Measurements from ENCODE around the gene STMND1.

Gene STMND1

GRCh38 chr6:17097982-17098381, 3.9 kb upstream of the STMND1 start:
- in situ Hi-C loops (cut with MboI; ENCODE audit: low sequenced_read_pairs) = no loop called here

GRCh38 chr6:17098538-17098937, 3.3 kb upstream of the STMND1 start:
- in situ Hi-C loops (cut with MboI; ENCODE audit: low sequenced_read_pairs) = no loop called here

GRCh38 chr6:17099401-17100059, 2.3 kb upstream of the STMND1 start:
- in situ Hi-C loops (cut with MboI; ENCODE audit: low sequenced_read_pairs) = no loop called here

GRCh38 chr6:17100806-17101205, 1.0 kb upstream of the STMND1 start:
- in situ Hi-C loops (cut with MboI; ENCODE audit: low sequenced_read_pairs) = no loop called here

GRCh38 chr6:17102258-17102870, 514 bp downstream of the STMND1 start:
- in situ Hi-C loops (cut with MboI; ENCODE audit: low sequenced_read_pairs) = no loop called here

- in situ Hi-C loops (cut with MboI; ENCODE audit: low sequenced_read_pairs) = no loop called here
Measured at GRCh38 chr6:17103715-17104114, 1.9 kb downstream of the STMND1 start.

GRCh38 chr6:17107863-17108262, 6.0 kb downstream of the STMND1 start:
- in situ Hi-C loops (cut with MboI; ENCODE audit: low sequenced_read_pairs) = no loop called here

GRCh38 chr6:17115251-17116116, 13.6 kb downstream of the STMND1 start:
- in situ Hi-C loops (cut with MboI; ENCODE audit: low sequenced_read_pairs) = no loop called here

GRCh38 chr6:17116117-17116440, 14.2 kb downstream of the STMND1 start:
- in situ Hi-C loops (cut with MboI; ENCODE audit: low sequenced_read_pairs) = no loop called here

- in situ Hi-C loops (cut with MboI; ENCODE audit: low sequenced_read_pairs) = no loop called here
Measured at GRCh38 chr6:17120019-17120418, 18.2 kb downstream of the STMND1 start.

GRCh38 chr6:17125407-17125806, 23.6 kb downstream of the STMND1 start:
- in situ Hi-C loops (cut with MboI; ENCODE audit: low sequenced_read_pairs) = no loop called here

- in situ Hi-C loops (cut with MboI; ENCODE audit: low sequenced_read_pairs) = no loop called here
Measured at GRCh38 chr6:17130786-17131185, 28.9 kb downstream of the STMND1 start.

GRCh38 chr6:17132967-17133366, 31.1 kb downstream of the STMND1 start:
- in situ Hi-C loops (cut with MboI; ENCODE audit: low sequenced_read_pairs) = no loop called here

- in situ Hi-C loops (cut with MboI; ENCODE audit: low sequenced_read_pairs) = no loop called here
Measured at GRCh38 chr6:17138033-17138432, 36.2 kb downstream of the STMND1 start.

- in situ Hi-C loops (cut with MboI; ENCODE audit: low sequenced_read_pairs) = no loop called here
Measured at GRCh38 chr6:17144016-17144415, 42.2 kb downstream of the STMND1 start.

- in situ Hi-C loops (cut with MboI; ENCODE audit: low sequenced_read_pairs) = no loop called here
Measured at GRCh38 chr6:17149571-17149970, 47.7 kb downstream of the STMND1 start.

- in situ Hi-C loops (cut with MboI; ENCODE audit: low sequenced_read_pairs) = loop anchor here (25.0 kb wide), 2 partner anchors 437 to 662 kb away; no protein-coding TSS in a partner anchor
Measured at GRCh38 chr6:17150096-17150495, 48.2 kb downstream of the STMND1 start.

GRCh38 chr6:17151888-17152287, 50.0 kb downstream of the STMND1 start:
- in situ Hi-C loops (cut with MboI; ENCODE audit: low sequenced_read_pairs) = loop anchor here (25.0 kb wide), 2 partner anchors 435 to 660 kb away; no protein-coding TSS in a partner anchor

- in situ Hi-C loops (cut with MboI; ENCODE audit: low sequenced_read_pairs) = loop anchor here (25.0 kb wide), 2 partner anchors 435 to 660 kb away; no protein-coding TSS in a partner anchor
Measured at GRCh38 chr6:17152703-17153102, 50.9 kb downstream of the STMND1 start.

GRCh38 chr6:17156112-17156921, 54.5 kb downstream of the STMND1 start:
- in situ Hi-C loops (cut with MboI; ENCODE audit: low sequenced_read_pairs) = loop anchor here (25.0 kb wide), 2 partner anchors 431 to 656 kb away; no protein-coding TSS in a partner anchor

GRCh38 chr6:17156966-17157365, 55.1 kb downstream of the STMND1 start:
- in situ Hi-C loops (cut with MboI; ENCODE audit: low sequenced_read_pairs) = loop anchor here (25.0 kb wide), 2 partner anchors 430 to 655 kb away; no protein-coding TSS in a partner anchor

All from HL-60/S4 treated with retinoic acid at 250 ng/mL for 4 days and 3 days (cell line).